Activated CD4-positive, CD25-positive, alpha-beta regulatory T cell treated with anti-CD3 and anti-CD28 coated beads, Interleukin-2, amount 50 U/mL, for 72 hours (primary cell): ENCODE data around the gene NT5E.

Experiments used
- DNase-seq: peaks from one replicate; pipeline ENCODE4 v3.0.0; 2021

Gene NT5E

DNA sequence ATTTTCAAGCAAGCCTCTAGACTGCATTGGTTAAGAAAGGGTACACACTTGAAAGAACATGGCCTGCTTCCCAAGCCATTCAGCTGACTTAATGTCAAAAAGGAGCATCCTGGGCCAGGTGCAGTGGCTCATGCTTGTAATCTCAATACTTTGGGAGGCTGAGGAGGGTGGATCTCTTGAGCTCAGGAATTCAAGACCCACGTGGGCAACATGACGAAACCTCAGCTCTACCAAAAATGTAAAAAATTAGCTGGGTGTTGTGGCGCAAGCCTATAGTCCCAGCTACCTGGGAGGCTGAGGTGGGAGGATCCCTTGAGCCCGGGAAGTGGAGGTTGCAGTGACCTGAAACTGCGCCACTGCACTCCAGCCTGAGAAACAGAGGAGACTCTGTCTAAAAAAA lies 26.9 kb upstream of the NT5E start:
- DNase-seq: no peak

DNA sequence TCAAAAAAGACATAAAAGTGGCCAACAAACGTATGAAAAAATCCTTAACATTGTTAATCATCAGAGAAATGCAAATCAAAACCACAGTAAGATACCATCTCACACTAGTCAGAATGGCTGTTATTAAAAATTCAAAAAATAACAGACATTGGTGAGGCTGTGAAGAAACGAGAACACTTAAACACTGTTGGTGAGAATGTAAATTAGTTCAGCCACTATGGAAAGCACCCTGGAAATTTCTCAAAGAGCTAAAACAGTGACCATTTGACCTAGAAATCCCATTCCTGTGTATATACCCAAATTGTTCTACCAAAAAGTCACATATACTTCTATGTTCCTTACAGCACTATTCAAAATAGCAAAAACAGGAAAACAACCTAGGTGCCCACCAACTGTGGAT lies 24.9 kb upstream of the NT5E start:
- no peak for DNase-seq

DNA sequence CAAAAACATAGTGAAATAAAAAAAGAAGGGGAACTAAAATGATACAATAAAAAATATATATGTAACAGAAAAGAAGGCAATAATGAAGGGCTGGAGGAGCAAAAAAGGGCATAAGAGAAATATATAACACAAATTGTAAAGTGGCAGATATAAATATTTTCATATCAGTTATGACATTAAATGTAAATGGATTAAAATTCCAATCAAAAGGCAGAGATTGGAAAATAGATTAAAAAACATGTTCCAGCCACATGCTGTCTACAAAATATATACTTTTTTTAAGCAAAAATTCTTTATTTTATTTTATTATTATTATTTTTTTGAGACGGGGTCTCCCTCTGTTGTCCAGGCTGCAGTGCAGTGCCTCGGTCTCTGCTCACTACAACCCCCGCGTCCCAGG lies 23.9 kb upstream of the NT5E start:
- no peak for DNase-seq

DNA sequence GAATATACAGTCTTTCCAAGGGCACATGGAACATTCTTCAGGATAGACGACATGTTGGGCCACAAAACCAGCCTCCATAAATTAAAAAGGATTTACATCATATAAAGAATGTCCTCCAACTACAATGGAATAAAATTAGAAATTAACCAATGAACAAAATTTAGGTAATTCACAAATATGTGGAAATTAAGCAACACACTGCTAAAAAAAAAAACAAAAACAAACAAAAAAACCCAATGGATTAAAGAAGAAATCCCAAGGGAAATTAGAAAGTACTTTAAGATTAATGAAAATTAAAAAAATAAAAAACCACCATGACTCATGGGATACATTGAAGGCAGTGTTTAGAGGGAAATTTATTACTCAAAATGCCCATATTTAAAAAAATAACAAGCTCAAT lies 21.4 kb upstream of the NT5E start:
- DNase-seq: no peak

DNA sequence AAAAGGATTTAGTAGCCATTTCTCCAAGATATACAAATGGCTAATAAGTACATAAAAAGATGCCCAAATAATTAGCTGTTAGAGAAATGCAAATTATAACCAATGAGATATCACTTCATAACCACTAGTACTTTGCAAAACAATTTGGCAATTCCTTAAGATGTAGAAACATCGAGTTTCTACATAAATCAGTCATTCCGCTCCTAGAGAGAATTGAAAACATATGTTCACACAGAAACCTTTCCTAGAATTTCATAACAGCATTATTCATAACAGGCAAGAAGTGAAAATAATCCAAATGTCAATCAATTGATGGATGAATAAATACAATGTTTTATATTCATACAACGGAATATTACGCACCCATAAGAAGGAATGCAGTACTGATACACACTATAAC lies 20.5 kb upstream of the NT5E start:
- DNase-seq: no peak

DNA sequence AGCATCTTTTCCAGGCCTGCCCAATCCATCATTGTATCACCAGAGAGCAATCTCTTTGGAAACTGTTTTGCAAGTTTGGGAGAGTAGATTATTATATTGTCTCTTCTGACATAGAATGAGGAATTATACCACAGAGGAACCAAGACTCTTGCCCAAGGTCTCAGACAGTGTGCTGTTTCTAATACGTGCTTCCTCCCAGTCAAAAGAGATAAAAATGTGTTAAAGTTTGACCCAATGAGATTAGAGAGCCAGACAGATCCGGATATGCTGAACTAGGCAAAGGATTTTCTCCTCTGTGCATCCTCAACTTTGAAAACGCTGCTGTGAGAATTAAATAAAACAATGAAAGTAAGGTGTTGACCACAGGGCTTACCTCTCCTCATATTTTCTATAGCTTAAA lies 18.6 kb upstream of the NT5E start:
- DNase-seq: no peak

DNA sequence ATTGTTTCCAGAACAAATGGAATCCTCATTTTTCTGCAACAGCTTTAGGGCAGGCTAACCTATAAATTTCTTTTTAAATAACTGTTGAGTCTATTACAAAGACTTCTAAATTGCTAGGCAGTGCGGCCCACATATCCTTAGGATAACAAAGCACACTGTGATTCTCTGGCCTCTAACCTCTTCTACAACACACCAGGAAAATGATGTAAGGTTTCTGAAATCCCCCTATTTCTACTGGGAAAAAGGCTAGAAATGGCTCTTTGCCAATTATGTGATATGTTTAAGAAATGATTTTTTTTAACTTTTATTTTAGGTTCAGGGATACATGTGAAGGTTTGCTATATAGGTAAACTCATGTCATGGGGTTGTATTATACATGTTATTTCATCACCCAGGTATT lies 17.3 kb upstream of the NT5E start:
- DNase-seq: no peak

DNA sequence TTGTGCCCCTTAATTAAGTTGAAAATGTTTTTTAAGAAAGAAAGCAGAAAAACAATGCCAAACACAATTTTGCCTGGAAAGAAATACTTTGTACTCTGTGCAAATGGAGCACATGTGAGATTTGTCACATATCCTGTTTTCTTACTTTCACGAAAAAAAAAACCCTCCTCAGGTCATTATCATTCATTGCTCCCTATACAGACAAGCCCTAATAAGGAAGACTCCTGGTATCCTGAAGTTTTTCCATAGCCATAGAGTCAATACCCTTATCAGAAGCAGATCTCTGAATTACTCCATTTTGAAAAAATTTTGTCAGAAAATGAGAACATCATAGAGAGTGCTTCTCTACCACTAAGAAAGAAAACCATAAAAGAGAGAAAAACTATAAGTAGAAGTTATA lies 14.0 kb upstream of the NT5E start:
- no peak for DNase-seq

DNA sequence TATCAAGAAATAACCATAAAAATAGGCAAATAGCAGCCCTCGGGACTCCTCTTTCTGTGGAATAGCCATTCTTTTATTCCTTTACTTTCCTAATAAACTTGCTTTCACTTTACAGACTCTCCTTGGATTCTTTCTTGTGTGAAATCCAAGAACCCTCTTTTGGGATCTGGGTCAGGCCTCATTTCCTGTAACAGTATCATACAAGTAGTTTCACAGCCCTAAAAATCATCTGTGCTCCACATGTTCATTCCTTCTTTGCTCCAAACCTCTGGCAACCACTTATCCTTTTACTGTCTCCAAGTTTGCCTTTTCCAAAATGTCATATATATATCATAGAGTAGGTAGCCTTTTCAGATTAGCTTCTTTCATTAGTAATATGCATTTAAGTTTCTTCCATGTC lies 13.5 kb upstream of the NT5E start:
- DNase-seq: no peak

DNA sequence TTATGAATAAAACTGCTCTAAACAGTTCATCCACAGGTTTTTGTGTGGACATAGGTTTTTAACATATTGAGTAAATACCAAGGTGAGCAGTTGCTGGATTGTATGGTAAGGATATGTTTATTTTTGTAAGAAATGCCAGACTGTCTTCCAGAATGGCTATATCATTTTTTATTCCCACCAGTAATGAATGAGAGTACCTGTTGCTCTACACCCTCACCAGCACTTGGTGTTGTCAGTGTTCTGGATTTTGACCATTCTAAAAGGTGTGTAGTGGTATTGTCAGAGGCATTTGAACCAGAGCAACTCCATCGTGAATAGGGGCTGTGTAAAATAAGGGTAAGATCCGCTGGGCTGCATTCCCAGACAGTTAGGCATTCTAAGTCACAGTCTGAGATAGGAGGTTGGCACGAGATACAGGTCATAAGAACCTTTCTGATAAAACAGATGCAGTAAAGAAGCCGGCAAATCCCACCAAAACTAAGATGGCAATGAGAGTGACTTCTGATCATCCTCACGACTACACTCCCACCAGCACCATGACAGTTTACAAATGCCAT lies 12.9 kb upstream of the NT5E start:
- no peak for DNase-seq

DNA sequence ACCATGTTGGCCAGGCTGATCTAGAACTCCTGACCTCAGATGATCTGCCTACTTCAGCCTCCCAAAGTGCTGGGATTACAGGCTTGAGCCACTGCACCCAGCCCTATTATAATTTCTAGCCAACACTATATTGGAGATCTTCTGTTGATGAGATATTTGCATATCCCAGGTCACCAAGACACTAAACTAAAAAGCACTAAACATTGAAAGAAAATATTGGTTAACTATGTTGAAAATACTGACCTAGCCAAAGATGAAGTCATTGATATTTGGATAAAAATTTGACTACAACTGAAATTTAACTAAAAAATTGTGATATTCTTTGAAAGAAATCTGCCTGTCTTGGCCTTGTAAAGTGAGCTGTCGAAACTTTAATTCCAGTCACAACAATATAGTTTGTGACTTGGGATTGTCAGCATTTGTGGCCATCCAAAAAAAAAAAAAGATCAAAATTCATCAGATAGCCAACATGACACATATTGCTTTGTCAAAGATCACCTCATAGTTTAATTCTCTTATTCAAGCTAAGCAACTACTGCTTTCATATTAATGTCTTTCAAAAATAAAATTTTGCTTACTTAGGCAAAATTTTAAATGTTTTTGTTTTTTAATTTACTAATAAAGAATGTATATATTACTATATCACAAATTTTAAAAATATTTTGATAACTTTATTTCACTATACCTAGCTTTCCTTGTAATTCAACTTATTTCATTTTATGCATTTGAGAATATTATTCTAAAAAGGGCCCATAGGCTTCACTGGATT lies 6.3 kb upstream of the NT5E start:
- DNase-seq: no peak

DNA sequence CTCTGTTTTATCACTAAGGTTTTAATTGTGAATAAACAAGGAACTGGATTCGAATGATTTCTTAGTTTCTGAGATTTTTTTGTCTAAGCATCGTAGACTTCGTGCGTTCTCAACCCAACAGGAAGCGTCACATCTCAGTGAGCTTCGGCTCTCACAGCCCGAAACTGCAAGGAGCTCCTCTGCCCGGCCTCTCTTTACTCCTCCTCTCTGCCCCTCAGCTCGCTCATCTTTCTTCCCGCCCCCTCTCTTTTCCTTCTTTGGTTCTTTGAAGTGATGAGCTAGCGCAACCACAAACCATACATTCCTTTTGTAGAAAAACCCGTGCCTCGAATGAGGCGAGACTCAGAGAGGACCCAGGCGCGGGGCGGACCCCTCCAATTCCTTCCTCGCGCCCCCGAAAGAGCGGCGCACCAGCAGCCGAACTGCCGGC lies 480 bp upstream of the NT5E start:
- DNase-seq: no peak

DNA sequence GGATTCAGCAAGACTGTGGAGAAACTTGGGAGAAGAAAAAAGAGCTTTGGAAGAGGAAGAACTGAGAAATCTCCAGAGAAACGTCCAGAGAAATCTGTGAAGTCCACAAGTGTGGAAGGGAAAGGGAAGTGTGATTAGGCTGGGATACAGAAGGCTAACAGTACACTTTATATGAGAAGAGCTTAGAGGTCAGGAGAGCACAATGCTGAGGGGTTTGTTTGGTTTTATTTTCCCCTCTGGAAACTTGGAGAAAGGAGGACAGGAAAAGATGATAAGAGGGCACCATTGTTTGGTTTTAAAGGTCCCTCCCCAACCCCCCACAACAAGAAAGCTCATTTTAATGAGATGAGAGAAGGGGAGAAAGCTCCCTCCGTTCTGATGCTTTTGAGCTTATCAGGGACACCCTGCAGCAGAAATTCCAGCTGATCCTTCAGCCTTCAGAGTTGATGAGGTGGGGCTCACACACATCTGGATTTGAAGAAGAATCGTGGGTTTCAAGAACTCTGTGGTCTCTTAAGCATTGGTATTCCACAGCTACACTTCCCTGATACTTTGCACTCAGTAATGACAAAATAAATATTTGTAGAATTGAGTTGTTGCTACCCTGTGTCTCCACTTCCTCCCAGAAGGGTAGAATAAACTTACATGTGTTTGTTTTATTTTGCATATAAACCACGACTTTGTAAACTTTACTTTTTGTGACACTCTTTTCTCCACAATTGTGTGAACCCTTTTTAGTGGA lies 1.9 kb downstream of the NT5E start:
- DNase-seq: no peak

DNA sequence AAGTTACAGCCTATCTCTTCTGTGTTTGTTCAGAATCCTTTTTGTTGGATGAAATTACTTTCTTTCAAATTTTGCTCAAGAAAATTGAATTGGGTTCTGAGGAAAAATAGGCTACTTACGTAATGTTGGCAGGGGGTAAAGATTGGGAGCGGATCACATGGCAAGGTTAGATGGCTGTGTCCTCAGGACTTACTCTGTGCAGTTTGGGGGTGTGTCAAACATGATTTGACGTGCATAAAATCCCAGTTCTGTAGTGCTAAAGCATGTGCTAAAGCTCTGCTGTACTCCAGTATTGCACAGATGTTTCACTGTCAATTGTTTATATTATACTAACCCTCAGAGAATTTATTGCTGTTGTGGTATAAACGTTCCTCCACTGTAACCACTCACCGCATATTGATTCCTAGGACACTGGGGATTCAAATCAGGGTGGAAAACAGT lies 2.6 kb downstream of the NT5E start:
- DNase-seq: no peak

DNA sequence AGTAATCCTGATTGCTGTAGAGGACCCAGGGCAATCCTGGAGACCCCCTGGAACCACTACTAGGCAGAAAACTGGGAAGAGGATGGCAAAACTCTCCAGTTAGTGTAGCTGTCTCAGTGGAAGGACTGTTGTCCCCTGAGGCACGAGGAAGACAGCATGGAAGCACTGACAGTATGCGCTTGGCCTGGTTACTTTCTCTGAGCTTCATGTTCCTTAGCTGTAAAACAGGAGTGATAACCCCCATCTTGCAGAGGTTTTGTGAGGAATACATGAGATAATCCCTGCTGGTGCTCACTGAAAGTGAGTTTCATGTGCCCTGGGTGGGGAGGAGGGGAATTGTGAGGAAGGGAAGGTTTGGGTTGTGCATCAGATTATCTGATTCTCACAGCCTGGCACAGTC lies 3.2 kb downstream of the NT5E start:
- no peak for DNase-seq

DNA sequence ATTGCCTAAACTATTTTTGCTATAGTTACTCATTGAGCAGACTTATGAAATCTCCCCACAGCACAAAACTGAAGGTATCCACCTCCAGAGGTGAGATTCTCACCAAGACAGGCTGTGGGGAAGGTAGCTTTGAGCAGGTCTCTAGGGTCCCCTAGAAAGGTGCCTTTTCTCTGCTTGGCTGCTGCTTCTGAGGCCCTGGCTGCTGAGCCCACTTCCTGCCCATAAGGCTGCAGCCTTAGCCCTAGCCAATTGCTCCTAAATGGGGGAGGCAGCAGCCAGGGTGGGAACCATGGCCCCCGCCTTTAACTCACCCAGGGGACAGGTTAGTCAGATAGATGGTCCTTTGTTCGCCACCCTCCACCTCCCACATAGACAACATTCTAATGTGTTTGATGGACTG lies 3.6 kb downstream of the NT5E start:
- DNase-seq: no peak

DNA sequence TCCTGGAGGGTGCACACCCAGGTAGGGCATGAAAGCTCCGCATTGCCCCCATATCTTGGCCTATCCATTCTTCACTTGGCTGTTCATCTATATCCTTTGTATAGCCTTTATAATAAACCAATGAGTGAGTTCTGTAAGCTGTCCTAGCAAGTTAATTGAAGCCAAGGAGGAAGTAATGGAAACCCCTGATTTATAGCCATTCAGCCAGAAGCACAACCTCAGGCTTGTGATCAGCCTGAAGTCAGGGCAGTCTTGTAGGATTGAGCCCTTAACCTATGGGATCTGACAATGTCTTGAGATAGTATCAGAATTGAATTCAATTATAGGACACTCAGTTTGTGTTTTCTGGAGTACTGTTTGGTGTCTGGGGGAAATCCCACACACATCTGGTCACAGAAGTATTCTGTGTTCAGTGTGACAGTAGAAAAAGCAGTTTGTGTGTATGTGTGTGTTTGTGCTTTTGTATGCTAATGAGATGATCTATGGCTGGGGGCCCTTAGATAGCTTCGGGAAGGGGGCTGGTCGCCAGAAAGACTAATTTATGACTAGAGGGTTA lies 5.7 kb downstream of the NT5E start:
- no peak for DNase-seq

DNA sequence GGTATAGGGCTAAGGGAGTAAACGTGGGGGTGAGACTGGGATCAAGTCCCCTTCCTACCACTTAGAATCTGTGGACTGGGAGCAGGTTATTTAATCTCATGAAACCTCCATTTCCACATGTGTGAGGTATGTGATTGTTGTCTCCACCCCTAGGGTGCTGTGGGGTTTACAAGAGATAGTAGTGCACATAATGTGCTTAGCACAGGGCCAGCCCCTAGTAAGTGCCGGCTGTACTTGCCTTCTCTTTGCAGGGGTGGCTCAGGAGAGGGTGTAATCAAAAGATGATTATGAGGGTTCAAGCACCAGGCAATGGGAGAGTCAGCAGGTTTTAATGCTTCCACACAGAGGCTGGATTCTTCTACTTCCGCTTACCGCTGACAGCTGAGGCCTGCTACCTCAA lies 6.9 kb downstream of the NT5E start:
- no peak for DNase-seq

DNA sequence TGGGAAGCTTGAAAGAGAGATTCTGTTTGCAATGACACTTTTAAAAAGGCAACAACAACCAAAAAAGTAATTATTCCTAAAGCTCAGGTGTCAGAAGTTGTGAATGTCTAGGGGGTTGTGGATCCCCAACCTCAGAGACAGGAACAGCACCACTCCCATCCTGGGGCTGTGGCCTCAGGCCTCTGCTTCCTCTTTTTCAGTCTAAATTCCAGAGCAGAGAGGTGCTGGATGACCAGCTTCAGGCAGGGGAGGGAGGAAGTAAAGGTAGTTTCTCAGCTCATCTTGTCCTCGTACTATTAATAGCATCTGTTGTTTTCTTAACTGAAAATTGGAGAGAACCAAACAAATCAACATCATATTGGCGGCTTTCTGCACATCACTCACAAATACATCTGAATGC lies 8.3 kb downstream of the NT5E start:
- no peak for DNase-seq

DNA sequence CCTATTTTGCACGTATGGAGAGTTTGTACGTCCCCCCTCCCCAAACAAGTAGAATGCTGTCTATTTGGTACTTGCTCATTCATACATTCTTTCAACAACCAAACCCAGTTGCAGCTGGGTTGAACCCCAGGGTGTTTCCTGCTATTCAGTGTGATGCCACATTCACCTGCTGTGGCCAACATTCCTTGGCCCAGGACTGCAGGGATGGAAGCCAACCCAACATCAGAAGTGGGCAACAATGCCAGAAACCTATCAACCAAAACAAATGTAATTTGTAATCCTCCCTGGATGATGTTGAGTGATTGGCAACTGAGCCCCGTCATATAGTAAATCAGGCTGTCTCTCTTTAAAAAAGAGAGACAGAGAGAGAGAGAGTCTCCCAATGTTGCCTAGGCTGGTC lies 8.9 kb downstream of the NT5E start:
- DNase-seq: no peak

DNA sequence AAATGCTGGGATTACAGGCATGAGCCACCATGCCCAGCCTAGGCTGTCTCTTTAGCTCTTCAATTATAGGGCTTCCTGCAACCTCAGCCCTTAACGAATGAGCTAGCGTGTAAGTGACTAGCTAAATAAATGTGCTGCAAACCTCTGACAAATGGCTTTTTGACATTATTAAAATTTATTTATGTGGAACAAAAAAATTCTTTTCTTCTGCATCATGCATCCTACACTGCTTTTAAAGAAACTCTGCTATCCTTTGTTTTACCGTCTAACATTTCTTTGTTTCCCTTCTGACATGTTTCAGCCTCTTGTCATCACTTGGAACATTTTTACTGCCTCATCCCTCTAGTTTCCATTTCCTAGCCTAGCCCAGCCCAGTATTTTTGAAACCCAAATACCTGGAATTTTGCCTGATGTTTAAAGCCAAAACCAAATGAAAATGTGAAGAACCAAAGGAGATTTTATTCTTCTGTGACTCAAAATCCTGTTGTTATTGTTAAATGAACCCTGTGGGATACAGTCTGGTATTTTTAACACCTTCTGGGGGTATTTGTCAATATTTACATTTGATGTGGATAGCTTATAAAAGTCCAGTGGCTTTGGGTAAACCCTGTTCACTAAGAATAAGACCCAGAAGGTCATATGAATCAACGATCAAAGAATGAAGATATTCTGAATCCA lies 9.5 kb downstream of the NT5E start:
- DNase-seq: no peak

DNA sequence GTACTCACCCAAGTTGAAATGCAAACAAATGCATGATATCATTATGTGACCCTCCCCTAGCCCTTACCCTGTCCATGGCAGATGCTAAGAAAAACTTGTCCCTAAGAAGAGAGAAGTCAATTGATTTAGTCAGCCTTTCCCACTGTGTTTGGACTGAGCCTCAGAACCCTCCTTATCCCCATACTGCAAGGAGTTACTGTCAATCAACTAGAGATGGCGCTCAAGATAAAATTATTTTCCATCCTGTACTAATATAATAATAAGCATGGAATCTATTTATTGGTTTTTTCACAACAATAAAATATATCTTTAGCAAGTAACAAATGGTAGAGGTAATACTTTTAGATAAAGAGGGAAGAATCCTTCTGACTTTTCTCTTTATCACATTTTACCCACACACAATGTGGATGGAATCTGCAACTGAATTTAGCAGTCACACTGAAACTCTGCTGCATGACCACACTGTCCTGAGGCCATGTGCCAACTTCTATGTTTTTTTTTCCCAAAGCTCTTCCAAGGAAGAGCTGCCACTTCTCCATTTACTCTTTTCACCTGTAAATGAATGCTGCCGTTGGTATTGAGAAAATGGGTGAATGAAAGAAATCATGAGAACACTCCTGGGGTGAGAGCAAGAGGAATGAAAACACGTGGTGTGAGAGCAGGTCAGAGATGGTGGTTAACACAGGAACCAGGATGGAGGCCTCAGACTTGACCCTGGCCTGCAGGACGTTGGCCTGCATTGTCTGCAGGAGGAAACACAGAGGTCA lies 10.5 kb downstream of the NT5E start:
- DNase-seq: no peak
